Body of pancreas (tissue), 4 donors: ENCODE data around the gene SOCS3. TPM values are rescaled to one million over a fixed set of nuclear protein-coding genes. Genes with fewer than 3 reads are reported as not detected.

Experiments
- ATAC-seq: fragments of 150-250 bp; one replicate; pipeline ENCODE4 v1.9.1; 2016
- DNase-seq, 4 donors: peaks; one replicate each; pipeline ENCODE4 v3.0.0-alpha.2; 2019
- H3K27ac ChIP-seq, 4 donors: fragments of 200-600 bp; sonication (generic); 1 replicate in 3 of 4; 2 replicates in 1 of 4; pipeline versions ENCODE4 v1.5.1 to v1.6.1; 2016 to 2019; ENCODE audit warnings: mild to moderate bottlenecking in 1 of 4, mixed read lengths in 1 of 4, moderate library complexity in 1 of 4
- H3K27me3 ChIP-seq, 2 donors: fragments of 200-600 bp; sonication (generic); one replicate each; pipeline ENCODE4 v1.6.0; 2016; ENCODE audit warnings: mild to moderate bottlenecking in 1 of 2
- H3K36me3 ChIP-seq, 2 donors: fragments of 200-600 bp; sonication (generic); replicated peaks in 1 of 2; 2 replicates each; pipeline ENCODE4 v1.5.1; 2016; ENCODE audit warnings: low read depth in 2 of 2; ENCODE audit not compliant: insufficient read depth in 1 of 2
- H3K4me1 ChIP-seq: fragments of 200-600 bp; sonication (generic); one replicate; pipeline ENCODE4 v1.6.0; 2016
- H3K4me3 ChIP-seq, 2 donors: fragments of 200-600 bp; sonication (generic); 1 replicate in 1 of 2; 2 replicates in 1 of 2; pipeline ENCODE4 v1.5.1; 2016 to 2019
- H3K9me3 ChIP-seq, 3 donors: fragments of 200-600 bp; sonication (generic); 1 replicate in 2 of 3; 2 replicates in 1 of 3; pipeline ENCODE4 v1.5.1; 2016
- CTCF ChIP-seq, 7 experiments: fragments of 450-650 bp in 4 of 7; fragments of 200-600 bp in 3 of 7; sonication (generic) in 3 of 7; IDR thresholded peaks; one replicate each; pipeline ENCODE4 v1.5.1; 2016 to 2019; ENCODE audit warnings: antibody characterized with exemption in 7 of 7
- POLR2A ChIP-seq, 3 donors: fragments of 450-650 bp; IDR thresholded peaks; one replicate each; pipeline ENCODE4 v1.6.1; 2016; ENCODE audit warnings: antibody characterized with exemption in 3 of 3, mild to moderate bottlenecking in 2 of 3
- WGBS, 2 donors: methylation state at CpG; one replicate each; pipeline ENCODE4 v1.1.5; 2017; 5-methylcytosine and 5-hydroxymethylcytosine counted together
- intact Hi-C: fragments of 100-400 bp; cut with DNase I; formaldehyde crosslinking; loops from one replicate; pipeline ENCODE4 v1.15.1; 2023
- total RNA-seq, 2 donors: library from RNA; depleted of rRNA; stranded (reverse); fragments of >200 nt; gene quantifications; one replicate each; pipeline ENCODE4 v1.1.0, GENCODE V29; 2016

The SOCS3 gene
- total RNA-seq, 2 donors from 2014 or later = 21.0 to 63.9 TPM

GRCh38 chr17:78397681-78398101 lies 37.8 kb upstream of the SOCS3 start:
- no peak for TF ChIP-seq POLR2A (IDR thresholded peaks at IDR 0.05)
- Histone ChIP-seq H3K27me3 (no peaks in the 10 kb centered on the region), H3K9me3 (no peaks in the 10 kb centered on the region), H3K4me1 (peaks cover 18% of the 10 kb centered on the region), H3K4me3 (no peak overlapping the region), H3K27ac (peak overlapping the region in 1 of 4 donors; percentile 56), H3K36me3 (peaks cover 11 to 35% of the 10 kb centered on the region in 2 donors)
- intact Hi-C loops = no loop called here
- no peak for DNase-seq
- 71 to 72% methylated on average over 11 to 13 of the region's 13 CpGs for WGBS, 2 donors
- no peak for ATAC-seq

- H3K9me3 ChIP-seq = no peaks in the 10 kb centered on the region
- DNase-seq (peak; percentile 74 to 90 (median 82)), ATAC-seq (peak; percentile 92)
- peaks cover 7 to 33% of the 10 kb centered on the region in 2 donors for H3K36me3 ChIP-seq
- 20 to 41% methylated on average over 10 to 14 of the region's 14 CpGs for WGBS, 2 donors
- peak overlapping the region in 3 of 4 donors; percentile 15 to 56 (median 42) for H3K27ac ChIP-seq
- no peak for TF ChIP-seq POLR2A (IDR thresholded peaks at IDR 0.05)
- no peak for TF ChIP-seq CTCF (IDR thresholded peaks at IDR 0.05)
- no peaks in the 10 kb centered on the region for H3K27me3 ChIP-seq
- H3K4me1 ChIP-seq = peaks cover 18% of the 10 kb centered on the region
- intact Hi-C loops = no loop called here
- H3K4me3 ChIP-seq = no peak overlapping the region
Observed at GRCh38 chr17:78396441-78397337, 36.8 kb upstream of the SOCS3 start.

GRCh38 chr17:78395155-78395554 lies 35.3 kb upstream of the SOCS3 start:
- TF ChIP-seq POLR2A (IDR thresholded peaks at IDR 0.05) = no peak
- TF ChIP-seq CTCF (IDR thresholded peaks at IDR 0.05) = no peak
- Histone ChIP-seq H3K4me1 (peaks cover 18% of the 10 kb centered on the region), H3K27ac (no peak overlapping the region), H3K4me3 (no peak overlapping the region), H3K36me3 (peaks cover 3 to 22% of the 10 kb centered on the region in 2 donors), H3K27me3 (no peaks in the 10 kb centered on the region), H3K9me3 (no peaks in the 10 kb centered on the region)
- ATAC-seq (no peak), DNase-seq (no peak)
- 90 to 91% methylated on average over 2 of the region's 2 CpGs for WGBS, 2 donors
- intact Hi-C loops = no loop called here

- intact Hi-C loops = no loop called here
- no peak overlapping the region for H3K4me3 ChIP-seq
- H3K27ac ChIP-seq = no peak overlapping the region
- no peak for TF ChIP-seq POLR2A (IDR thresholded peaks at IDR 0.05)
- no peak for TF ChIP-seq CTCF (IDR thresholded peaks at IDR 0.05)
- peaks cover 18% of the 10 kb centered on the region for H3K4me1 ChIP-seq
- H3K36me3 ChIP-seq = peaks cover under 1 to 13% of the 10 kb centered on the region in 2 donors
- WGBS, 2 donors = 86 to 88% methylated on average over 7 of the region's 7 CpGs
- DNase-seq = no peak
- H3K27me3 ChIP-seq = no peaks in the 10 kb centered on the region
- ATAC-seq = no peak
- no peaks in the 10 kb centered on the region for H3K9me3 ChIP-seq
Observed at GRCh38 chr17:78394209-78394608, 34.3 kb upstream of the SOCS3 start.

- H3K4me3 ChIP-seq = no peak overlapping the region
- no peak overlapping the region for H3K27ac ChIP-seq
- peaks cover 0 to 8% of the 10 kb centered on the region in 2 donors for H3K36me3 ChIP-seq
- ATAC-seq (no peak), DNase-seq (no peak)
- WGBS, 2 donors = 90 to 92% methylated on average over 4 of the region's 4 CpGs
- H3K9me3 ChIP-seq = no peaks in the 10 kb centered on the region
- H3K4me1 ChIP-seq = peaks cover 19% of the 10 kb centered on the region
- no peak for TF ChIP-seq CTCF (IDR thresholded peaks at IDR 0.05)
- TF ChIP-seq POLR2A (IDR thresholded peaks at IDR 0.05) = no peak
- intact Hi-C loops = no loop called here
- H3K27me3 ChIP-seq = no peaks in the 10 kb centered on the region
Observed at GRCh38 chr17:78393575-78393974, 33.7 kb upstream of the SOCS3 start.
